AG04450 (cell line): ENCODE results near the gene CASP8AP2. TPM values are rescaled to one million over a fixed set of nuclear protein-coding genes. Genes with fewer than 3 reads are reported as not detected.
"Not testable (repeated sequence)": the region's sequence is repeated elsewhere in the genome, so short reads cannot be mapped to it uniquely, and the experiment has no call there.

Experiments used
- CTCF ChIA-PET: fragments of 300-600, 350-600 bp; formaldehyde crosslinking; extraction: SDS; loops from one replicate; lab custom pipeline; 2022; ENCODE audit warnings: antibody characterized with exemption, inconsistent platforms; lab: Charles Lee
- POLR2A ChIA-PET: fragments of 350-600 bp; formaldehyde crosslinking; extraction: SDS; loops from one replicate; lab custom pipeline; 2021; ENCODE audit warnings: antibody characterized with exemption, inconsistent platforms; lab: Yijun Ruan, JAX
- DNase-seq: peaks from one replicate; pipeline ENCODE4 v3.0.0-alpha.2; 2011; ENCODE audit warnings: low read depth, low spot score
- H3K27ac ChIP-seq: one replicate; pipeline ENCODE4 v1.5.1; 2012; ENCODE audit warnings: low read depth, low read length, control low read depth
- H3K27me3 ChIP-seq: one replicate; pipeline ENCODE4 v1.6.0; 2012; ENCODE audit warnings: low read length; ENCODE audit not compliant: control insufficient read depth, insufficient read depth
- H3K4me3 ChIP-seq: 2 replicates; pipeline ENCODE4 v1.5.1; 2011; ENCODE audit warnings: mild to moderate bottlenecking, low read depth, low read length, control low read depth
- H3K9me3 ChIP-seq: 2 replicates; pipeline ENCODE4 v1.5.1; 2012; ENCODE audit warnings: low read length; ENCODE audit not compliant: control insufficient read depth, insufficient read depth
- polyA plus RNA-seq: library from polyadenylated mRNA; depleted of rRNA; stranded (reverse); fragments of >200 nt; gene quantifications from 2 replicates; pipeline ENCODE4 v1.2.3, GENCODE V29; 2011
- TF ChIP-seq, protein P1 (sequence below): IDR thresholded peaks from 2 replicates; pipeline ENCODE4 v1.5.1; 2011; ENCODE audit warnings: low read depth, low read length, control low read depth, inconsistent platforms

The CASP8AP2 gene
- polyA plus RNA-seq, 1 experiment: 10.8 TPM

DNA sequence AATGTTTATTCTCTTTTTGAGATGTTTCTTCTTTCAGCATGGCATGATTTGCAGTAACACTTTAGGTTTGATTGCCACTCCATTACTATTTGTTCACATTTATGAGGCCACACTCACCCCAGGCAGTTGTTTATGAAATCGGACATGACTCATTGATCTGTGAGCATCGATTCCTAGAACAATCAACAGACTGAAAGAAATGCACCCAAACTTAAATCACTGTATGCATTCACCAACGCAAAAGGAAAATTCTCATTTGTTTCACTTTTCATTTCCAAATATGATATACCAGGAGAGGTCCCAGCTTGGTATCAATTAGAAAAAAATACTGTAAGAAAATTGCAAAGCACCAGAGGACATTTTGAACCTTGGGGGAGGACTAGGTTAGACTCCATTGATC is 59.2 kb downstream of the CASP8AP2 start:
- ChIA-PET CTCF (interaction anchor here (1.1 kb wide), 1 partner anchor 505 kb away, joined by 3 read pairs; no protein-coding TSS in a partner anchor), POLR2A (no interaction called here)
- Histone ChIP-seq H3K27ac (no peak overlapping the region), H3K4me3 (no peak overlapping the region), H3K27me3 (peaks cover 14% of the 10 kb centered on the region), H3K9me3 (peaks cover 16% of the 10 kb centered on the region; the same call in 1 of the 2 replicates)
- no peak for DNase-seq
- TF ChIP-seq, protein P1, sequence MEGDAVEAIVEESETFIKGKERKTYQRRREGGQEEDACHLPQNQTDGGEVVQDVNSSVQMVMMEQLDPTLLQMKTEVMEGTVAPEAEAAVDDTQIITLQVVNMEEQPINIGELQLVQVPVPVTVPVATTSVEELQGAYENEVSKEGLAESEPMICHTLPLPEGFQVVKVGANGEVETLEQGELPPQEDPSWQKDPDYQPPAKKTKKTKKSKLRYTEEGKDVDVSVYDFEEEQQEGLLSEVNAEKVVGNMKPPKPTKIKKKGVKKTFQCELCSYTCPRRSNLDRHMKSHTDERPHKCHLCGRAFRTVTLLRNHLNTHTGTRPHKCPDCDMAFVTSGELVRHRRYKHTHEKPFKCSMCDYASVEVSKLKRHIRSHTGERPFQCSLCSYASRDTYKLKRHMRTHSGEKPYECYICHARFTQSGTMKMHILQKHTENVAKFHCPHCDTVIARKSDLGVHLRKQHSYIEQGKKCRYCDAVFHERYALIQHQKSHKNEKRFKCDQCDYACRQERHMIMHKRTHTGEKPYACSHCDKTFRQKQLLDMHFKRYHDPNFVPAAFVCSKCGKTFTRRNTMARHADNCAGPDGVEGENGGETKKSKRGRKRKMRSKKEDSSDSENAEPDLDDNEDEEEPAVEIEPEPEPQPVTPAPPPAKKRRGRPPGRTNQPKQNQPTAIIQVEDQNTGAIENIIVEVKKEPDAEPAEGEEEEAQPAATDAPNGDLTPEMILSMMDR: no peak

DNA sequence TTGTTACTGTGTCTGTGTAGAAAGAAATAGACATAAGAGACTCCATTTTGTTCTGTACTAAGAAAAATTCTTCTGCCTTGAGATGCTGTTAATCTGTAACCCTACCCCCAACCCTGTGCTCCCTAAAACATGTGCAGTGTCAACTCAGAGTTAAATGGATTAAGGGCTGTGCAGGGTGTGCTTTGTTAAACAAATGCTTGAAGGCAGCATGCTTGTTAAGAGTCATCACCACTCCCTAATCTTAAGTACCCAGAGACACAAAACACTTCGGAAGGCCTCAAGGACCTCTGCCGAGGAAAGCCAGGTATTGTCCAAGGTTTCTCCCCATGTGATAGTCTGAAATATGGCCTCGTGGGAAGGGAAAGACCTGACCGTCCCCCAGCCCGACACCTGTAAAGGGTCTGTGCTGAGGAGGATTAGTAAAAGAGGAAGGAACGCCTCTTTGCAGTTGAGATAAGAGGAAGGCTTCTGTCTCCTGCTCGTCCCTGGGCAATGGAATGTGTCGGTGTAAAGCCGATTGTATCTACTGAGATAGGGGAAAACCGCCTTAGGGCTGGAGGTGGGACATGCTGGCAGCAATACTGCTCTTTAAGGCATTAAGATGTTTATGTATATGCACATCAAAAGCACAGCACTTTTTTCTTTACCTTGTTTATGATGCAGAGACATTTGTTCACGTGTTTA is 61.3 kb downstream of the CASP8AP2 start:
- POLR2A ChIA-PET, H3K4me3 ChIP-seq, DNase-seq, H3K27ac ChIP-seq: not testable (repeated sequence)
- Histone ChIP-seq H3K9me3 (peaks cover 16% of the 10 kb centered on the region; the same call in 1 of the 2 replicates), H3K27me3 (peaks cover 14% of the 10 kb centered on the region)
- CTCF ChIA-PET: interaction anchor here (0.6 kb wide), 1 partner anchor 19 kb away, joined by 5 read pairs; no protein-coding TSS in a partner anchor

DNA sequence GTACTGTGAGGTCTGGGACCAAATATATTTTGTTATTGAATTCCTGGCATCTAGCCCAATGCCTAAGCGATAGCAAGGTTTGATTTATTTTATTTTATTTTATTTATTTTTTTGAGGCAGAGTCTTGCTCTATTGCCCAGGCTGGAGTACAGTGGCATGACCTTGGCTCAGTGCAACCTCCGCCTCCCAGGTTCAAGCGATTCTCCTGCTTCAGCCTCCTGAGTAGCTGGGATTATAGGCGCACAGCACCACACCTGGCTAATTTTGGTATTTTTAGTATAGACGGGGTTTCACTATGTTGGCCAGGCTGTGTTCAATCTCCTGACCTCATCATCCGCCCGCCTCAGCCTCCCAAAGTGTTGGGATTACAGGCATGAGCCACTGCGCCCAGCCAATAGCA is 62.9 kb downstream of the CASP8AP2 start:
- DNase-seq, H3K9me3 ChIP-seq, POLR2A ChIA-PET, H3K27ac ChIP-seq, H3K4me3 ChIP-seq, H3K27me3 ChIP-seq, CTCF ChIA-PET: not testable (repeated sequence)

DNA sequence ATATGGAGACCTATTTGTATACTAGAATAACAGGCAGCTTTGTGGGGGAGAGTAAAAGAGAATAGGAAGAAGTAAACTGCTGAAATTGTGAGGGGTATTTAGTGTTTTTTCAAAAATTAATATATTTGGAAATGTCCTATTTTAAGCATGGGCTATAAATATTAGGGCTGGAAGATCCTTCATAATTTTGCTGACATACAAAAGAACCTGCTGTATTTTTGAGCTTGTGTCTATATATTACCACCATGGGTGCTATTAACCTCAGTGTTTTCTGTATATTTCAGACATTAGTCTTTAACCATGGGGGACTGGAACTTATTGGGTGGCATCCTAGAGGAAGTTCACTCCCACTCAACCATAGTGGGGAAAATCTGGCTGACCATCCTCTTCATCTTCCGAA is 64.5 kb downstream of the CASP8AP2 start, which contains the start of gene GJA10:
GJA10 (plus strand) TSS at position 301 of the 400 bp plus-strand sequence; CDS start at position 301, 0 bp downstream.
- Histone ChIP-seq H3K27me3 (peaks cover 5% of the 10 kb centered on the region), H3K4me3 (no peak within 1 kb of the TSS), H3K9me3 (no peaks in the 10 kb centered on the region), H3K27ac (no peak within 1 kb of the TSS)
- DNase-seq: no peak
- ChIA-PET POLR2A (no interaction called here), CTCF (no interaction called here)
- TF ChIP-seq, protein P1: no peak

DNA sequence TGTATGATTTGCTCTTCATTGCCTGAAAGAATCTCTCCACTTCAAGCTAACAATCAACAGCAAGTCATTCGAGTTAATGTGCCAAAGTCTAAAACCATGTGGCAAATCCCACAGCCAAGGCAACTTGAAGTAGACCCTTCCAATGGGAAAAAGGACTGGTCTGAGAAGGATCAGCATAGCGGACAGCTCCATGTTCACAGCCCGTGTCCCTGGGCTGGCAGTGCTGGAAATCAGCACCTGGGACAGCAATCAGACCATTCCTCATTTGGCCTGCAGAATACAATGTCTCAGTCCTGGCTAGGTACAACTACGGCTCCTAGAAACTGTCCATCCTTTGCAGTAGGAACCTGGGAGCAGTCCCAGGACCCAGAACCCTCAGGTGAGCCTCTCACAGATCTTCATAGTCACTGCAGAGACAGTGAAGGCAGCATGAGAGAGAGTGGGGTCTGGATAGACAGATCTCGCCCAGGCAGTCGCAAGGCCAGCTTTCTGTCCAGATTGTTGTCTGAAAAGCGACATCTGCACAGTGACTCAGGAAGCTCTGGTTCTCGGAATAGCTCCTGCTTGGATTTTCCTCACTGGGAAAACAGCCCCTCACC is 65.7 kb downstream of the CASP8AP2 start:
- H3K4me3 ChIP-seq: no peak overlapping the region
- peaks cover 5% of the 10 kb centered on the region for H3K27me3 ChIP-seq
- ChIA-PET CTCF (no interaction called here), POLR2A (no interaction called here)
- H3K9me3 ChIP-seq: no peaks in the 10 kb centered on the region
- no peak overlapping the region for H3K27ac ChIP-seq
- peak; percentile 20 for DNase-seq
- TF ChIP-seq, protein P1: 0 out of 2 replicates have a peak, but pooled peaks have one; percentile 1

DNA sequence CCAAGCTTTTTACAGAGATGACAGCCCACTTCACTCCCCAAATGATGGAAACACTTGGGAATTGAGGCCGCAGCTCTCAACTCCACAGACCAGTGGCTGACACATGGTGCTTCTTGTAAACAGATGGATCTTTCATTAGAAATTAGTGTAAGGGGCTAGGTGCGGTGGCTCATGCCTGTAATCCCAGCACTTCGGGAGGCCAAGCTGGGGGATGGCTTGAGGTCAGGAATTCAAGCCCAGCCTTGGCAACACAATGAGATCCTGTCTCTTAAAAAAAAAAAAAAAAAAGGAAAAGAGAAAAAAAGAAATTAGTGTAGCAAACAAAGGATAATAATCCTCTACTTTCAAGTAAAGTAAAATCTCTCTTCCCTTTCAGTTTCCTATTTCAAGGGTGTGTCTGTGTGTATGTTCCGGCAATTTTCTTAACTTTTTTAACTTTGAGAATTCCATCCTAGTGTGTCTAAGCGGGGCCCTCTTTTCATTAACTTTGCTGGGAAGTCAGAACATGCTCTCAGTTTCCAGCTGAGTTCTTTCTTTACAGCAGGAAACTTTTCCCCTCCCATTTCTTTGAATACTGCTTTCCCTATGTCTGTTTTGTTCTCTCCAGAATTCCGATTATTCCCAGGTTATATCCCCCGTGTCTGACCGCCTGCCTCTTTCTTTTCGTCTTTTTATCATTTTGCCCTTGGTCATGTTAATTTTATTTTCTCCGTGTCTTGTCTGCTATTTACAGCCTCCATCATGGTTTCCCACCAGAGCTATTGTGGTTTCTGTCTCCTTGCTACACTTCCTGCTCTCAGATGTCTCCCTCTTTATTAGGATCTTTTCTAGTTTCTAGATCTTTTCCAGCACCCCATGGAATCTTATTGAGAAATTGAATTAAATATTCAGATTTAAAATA is 80.6 kb downstream of the CASP8AP2 start:
- H3K4me3 ChIP-seq, DNase-seq, H3K27ac ChIP-seq, H3K9me3 ChIP-seq, POLR2A ChIA-PET, H3K27me3 ChIP-seq: not testable (repeated sequence)
- CTCF ChIA-PET: interaction anchor here (0.6 kb wide), 2 partner anchors 15 to 19 kb away, joined by 3 to 5 read pairs; no protein-coding TSS in a partner anchor
